GM21526 (cell line): ENCODE measurements around the gene TMEM150C.

Experiments
- ATAC-seq: cut with Tn5 transposase; IDR thresholded peaks from one replicate; pipeline ENCODE4 v1.9.1; 2021; ENCODE audit warnings: moderate library complexity; ENCODE audit not compliant: unreplicated experiment, low FRiP score

TMEM150C gene

DNA sequence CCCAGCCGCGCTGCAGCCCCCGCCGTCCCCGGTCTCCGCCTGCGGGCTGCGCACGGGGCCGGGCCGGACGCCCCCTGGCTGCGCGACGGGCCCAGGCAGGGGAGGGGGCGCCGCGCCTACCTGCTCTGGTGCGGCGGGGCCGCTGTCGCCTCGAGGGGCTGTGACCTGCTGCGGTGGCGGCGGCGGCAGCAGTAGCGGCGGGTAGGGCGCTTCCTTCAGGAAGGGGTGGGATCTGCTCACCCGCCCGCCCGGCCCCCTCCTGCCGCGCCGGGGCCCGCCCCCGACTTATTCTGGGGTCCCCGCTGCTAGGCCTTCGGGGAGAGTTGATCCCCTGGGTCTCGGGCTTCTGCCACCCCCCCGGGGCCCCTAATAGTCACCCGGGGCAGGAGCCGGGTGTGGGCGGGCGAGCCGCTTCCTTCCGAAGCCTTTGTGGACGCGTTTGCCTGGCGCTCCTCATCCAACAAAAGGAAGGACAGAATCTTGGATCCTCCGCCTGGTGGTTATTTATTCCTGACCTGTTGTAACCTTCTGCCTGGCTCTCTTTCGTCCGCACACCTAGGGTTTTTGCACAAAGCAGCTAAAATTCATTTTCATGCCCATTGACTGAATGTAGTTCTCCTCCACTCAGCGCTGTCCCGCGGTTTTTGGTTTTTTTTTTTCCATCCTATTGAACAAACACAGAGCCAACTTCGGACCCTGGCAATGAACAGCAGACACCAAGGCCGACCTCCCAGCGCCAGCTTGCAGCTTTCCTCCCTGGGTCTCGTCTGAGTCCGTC lies at the start of gene TMEM150C:
TSS of gene TMEM150C (minus strand) at position 203 of the 778 bp plus-strand sequence. CDS start 57,331 bp downstream, outside the sequence.
- ATAC-seq: no peak

DNA sequence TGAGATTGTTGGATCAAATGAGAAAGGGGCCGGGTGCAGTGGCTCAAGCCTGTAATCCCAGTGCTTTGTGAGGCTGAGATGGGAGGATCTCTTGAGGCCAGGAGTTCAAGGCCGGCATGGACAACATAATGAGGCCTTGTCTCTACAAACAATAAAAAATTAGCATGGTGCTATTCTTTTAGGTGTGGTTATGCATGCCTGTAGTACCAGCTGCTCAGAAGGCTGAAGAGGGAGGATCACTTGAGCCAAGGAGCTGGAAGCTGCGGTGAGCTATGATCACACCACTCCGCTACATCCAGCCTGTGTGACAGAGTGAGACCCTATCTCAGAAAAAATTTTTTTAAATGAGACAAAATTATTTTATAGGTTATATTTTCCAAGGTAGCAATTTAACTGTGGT lies 49.7 kb upstream of the TMEM150C start:
- ATAC-seq: no peak

- ATAC-seq: no peak
Measured at GRCh38 chr4:82610041-82610440, 48.3 kb upstream of the TMEM150C start.

GRCh38 chr4:82606622-82607021 lies 44.8 kb upstream of the TMEM150C start:
- no peak for ATAC-seq

- ATAC-seq: no peak
Measured at GRCh38 chr4:82604522-82604921, 42.7 kb upstream of the TMEM150C start.

- ATAC-seq: no peak
Measured at GRCh38 chr4:82601242-82602015, 39.6 kb upstream of the TMEM150C start.

DNA sequence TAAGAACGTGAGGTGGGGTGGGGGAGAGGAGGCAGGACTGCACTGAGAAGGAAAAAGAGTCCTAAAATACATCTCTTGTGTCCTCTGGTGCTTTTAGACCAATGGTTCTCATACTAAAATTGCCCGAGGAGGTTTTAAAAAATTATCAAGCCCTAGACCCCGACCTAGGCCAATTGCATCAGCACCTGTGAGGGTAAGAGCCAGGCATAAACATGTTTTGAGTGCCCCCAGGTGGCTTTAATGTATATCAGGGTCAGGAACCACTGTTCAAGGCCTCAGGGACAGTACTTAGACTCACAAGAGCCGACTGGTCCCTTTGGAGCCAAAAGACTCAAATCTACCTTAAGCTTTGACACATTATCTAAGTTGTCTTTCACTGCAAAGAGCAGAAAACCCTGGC lies 37.5 kb upstream of the TMEM150C start:
- ATAC-seq: no peak

- no peak for ATAC-seq
Measured at GRCh38 chr4:82594456-82594855, 32.7 kb upstream of the TMEM150C start.

DNA sequence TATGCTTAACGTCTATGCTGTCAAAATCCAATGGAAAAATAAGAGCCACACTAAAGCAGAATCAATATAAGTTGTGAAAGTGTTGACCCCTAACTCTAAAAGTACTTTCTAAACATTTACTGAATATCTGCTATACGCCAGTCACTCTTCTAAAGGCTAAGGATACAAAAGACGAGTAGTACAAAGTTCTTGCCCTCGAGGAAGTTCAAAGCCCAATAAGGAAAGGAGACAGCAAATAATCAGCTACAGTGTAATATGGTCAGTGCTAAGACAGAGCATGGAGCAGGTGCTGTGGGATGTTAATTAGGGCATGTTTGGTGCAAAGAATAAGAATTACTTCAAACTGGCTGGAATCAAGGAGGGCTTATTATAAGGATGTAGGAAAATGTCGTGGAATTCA lies 31.6 kb upstream of the TMEM150C start:
- no peak for ATAC-seq

DNA sequence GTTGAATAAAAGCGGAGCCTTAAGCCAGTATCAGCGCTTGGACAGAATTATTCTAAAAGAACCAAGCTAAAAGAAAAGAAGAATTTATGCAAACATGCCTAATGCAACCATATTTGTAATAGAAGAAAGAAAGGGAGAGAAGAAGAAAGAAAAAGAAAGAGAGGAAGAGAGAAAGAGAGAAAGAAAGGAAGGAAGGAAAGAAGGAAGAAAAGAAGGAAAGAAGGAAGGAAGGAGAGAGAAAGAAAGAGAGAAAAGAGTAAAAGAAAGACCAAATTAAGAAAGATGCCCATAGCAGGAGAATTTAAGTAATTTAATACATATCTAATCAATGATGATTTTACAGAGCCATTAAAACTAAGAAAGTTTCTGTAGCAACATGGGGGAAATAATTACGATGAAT lies 30.9 kb upstream of the TMEM150C start:
- no peak for ATAC-seq

DNA sequence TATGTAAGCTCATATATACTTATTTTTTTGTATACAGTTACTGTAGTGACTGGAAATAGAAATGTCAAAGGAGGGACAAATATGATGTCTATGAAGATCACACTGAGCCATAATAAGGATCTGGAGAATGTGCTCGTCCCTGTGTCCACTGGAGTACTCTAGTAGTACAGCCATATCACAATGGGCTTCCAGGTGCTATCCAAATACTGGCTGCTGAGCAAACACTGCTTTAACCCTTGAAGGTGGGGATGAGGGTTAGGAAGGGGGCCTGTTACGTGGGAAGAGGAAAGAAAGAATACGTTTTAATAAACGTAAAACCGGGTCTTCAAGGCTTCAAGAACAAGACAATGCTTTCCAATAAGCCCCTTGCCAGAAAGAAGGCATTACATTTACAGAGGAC lies 29.8 kb upstream of the TMEM150C start:
- no peak for ATAC-seq

GRCh38 chr4:82589756-82590155 lies 28.0 kb upstream of the TMEM150C start:
- no peak for ATAC-seq

DNA sequence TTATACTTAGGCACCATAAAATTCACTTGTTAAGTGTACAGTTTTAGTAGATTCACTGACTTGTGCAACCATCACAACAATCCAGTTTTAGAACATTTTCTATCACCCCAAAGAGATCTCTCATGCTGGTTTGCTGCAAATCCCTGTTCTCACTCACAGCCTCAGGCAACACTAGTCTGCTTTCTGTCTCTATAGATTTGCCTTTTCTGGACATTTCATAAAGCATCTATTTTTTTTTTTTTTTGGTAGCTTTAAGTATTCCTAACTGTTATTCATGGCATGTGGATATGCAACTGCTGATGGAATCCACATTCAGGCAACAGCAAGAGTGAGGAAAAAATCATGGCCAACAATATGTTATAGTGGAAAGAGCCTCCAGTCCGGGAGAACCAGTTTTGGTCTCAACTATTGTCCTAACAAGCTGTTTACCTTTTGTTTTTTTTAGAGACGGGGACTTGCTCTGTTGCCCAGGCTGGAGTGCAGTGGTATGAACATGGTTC lies 27.0 kb upstream of the TMEM150C start:
- ATAC-seq: no peak

- no peak for ATAC-seq
Measured at GRCh38 chr4:82587826-82588540, 26.2 kb upstream of the TMEM150C start.

GRCh38 chr4:82585690-82586435 lies 24.1 kb upstream of the TMEM150C start:
- ATAC-seq: no peak

- no peak for ATAC-seq
Measured at GRCh38 chr4:82584931-82585330, 23.1 kb upstream of the TMEM150C start.

GRCh38 chr4:82583897-82584587 lies 22.3 kb upstream of the TMEM150C start:
- ATAC-seq: no peak

DNA sequence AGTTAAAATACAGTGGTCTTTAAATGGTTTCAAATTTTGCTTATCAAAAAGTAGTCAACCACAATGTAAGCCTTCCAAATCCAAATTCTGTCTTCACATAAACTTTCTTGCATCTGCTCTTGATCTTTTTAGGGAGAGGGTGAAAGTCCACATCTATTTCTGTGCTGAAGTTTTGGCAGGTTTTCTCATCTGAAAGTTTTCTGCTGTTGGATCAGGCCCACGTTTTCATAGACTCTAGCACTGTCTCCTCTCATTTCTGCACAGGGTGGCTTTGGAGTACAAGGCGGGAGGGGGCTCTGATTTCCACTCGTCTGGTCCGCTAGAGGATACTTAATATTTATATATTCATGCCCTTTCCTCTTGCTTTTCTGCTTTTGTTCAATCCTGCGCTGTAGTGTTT lies 18.1 kb upstream of the TMEM150C start:
- no peak for ATAC-seq

GRCh38 chr4:82578935-82579334 lies 17.1 kb upstream of the TMEM150C start:
- ATAC-seq: no peak

DNA sequence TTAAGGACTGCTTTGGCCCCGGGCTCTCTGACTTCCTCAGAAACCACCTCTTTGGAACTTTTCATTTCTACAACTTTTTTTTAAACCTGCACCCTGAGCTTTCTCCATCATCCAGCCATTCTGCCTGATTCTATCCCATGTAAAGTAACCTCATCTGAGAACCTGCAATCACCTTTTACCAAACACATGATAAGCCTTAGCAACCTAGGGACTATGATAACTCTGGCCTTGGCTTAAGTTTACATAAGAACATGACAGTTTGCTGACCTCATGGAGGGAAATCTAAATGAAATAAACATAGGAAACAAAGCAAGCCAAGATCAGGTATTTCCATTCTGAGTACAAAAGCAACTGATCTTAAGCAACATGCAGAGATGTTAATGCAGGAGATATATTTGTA lies 15.7 kb upstream of the TMEM150C start:
- no peak for ATAC-seq
